H1 (cell line): ENCODE results near the gene TBCEL. TPM values are rescaled to one million over a fixed set of nuclear protein-coding genes. Genes with fewer than 3 reads are reported as not detected.
A peak's percentile ranks its signal among the peaks of the same experiment; 100 is the strongest.

Experiments used
- CTCF ChIA-PET: fragments of 300-600 bp; sonication (Branson Sonifier 250); formaldehyde crosslinking; loops from one replicate; lab custom pipeline; 2021; ENCODE audit not compliant: partially characterized antibody; lab: Charles Lee
- POLR2A ChIA-PET: fragments of 300-600 bp; sonication (Branson Sonifier 250); formaldehyde crosslinking; loops from one replicate; lab custom pipeline; 2021; ENCODE audit warnings: inconsistent platforms; ENCODE audit not compliant: partially characterized antibody; lab: Charles Lee
- DNase-seq, 2 experiments: peaks; one replicate each; pipeline versions ENCODE4 v3.0.0 to v3.0.0-alpha.2; 2010 to 2022; ENCODE audit warnings: low spot score in 2 of 2, low read depth in 1 of 2, mixed read lengths in 1 of 2
- FAIRE-seq: peaks from 2 replicates; lab custom pipeline; 2011; peaks lifted over from hg19 to GRCh38; lab: Jason Lieb, UNC
- H2AFZ ChIP-seq: 2 replicates; pipeline ENCODE4 v1.8.1; 2012; ENCODE audit warnings: low read length, inconsistent platforms
- H2AK5ac ChIP-seq: 2 replicates; pipeline ENCODE4 v1.6.1; 2013; ENCODE audit warnings: low read depth, low read length
- H2BK120ac ChIP-seq: replicated peaks from 2 replicates; pipeline ENCODE3; 2013; ENCODE audit warnings: low read depth, low read length, inconsistent platforms
- H2BK12ac ChIP-seq: 2 replicates; pipeline ENCODE4 v1.6.1; 2013; ENCODE audit warnings: low read depth, low read length
- H2BK15ac ChIP-seq: 2 replicates; pipeline ENCODE4 v1.6.1; 2013; ENCODE audit warnings: low read length
- H2BK20ac ChIP-seq: 2 replicates; pipeline ENCODE4 v1.6.1; 2013; ENCODE audit warnings: low read length
- H2BK5ac ChIP-seq: 2 replicates; pipeline ENCODE4 v1.6.1; 2013; ENCODE audit warnings: low read depth, low read length
- H3K14ac ChIP-seq: 2 replicates; pipeline ENCODE4 v1.6.1; 2013; ENCODE audit warnings: inconsistent platforms; ENCODE audit not compliant: insufficient read length
- H3K18ac ChIP-seq: 2 replicates; pipeline ENCODE4 v1.6.1; 2013; ENCODE audit warnings: low read length; ENCODE audit errors: extremely low read depth
- H3K23ac ChIP-seq: 2 replicates; pipeline ENCODE4 v1.6.1; 2013; ENCODE audit warnings: inconsistent platforms; ENCODE audit not compliant: insufficient read length
- H3K23me2 ChIP-seq: 2 replicates; pipeline ENCODE4 v1.6.1; 2013; ENCODE audit warnings: low read depth, low read length
- H3K27ac ChIP-seq: 2 replicates; pipeline ENCODE4 v1.6.1; 2011; ENCODE audit warnings: low read depth, low read length, inconsistent platforms
- H3K27me3 ChIP-seq, 4 experiments: replicated peaks in 1 of 4; 1 replicate in 1 of 4; 2 replicates in 3 of 4; pipeline versions ENCODE4 v1.6.1 to v1.8.1; 2011 to 2013; ENCODE audit warnings: low read length in 3 of 4, mild to moderate bottlenecking in 3 of 4, inconsistent platforms in 2 of 4, mixed read lengths in 2 of 4, moderate library complexity in 1 of 4; ENCODE audit not compliant: control insufficient read depth in 3 of 4, insufficient read depth in 3 of 4; ENCODE audit errors: extremely low read depth in 1 of 4
- H3K36me3 ChIP-seq, 4 experiments: 2 replicates each; pipeline versions ENCODE4 v1.6.1 to v1.8.1; 2011 to 2013; ENCODE audit warnings: mild to moderate bottlenecking in 4 of 4, low read length in 3 of 4, moderate library complexity in 2 of 4, control low read depth in 1 of 4, inconsistent platforms in 1 of 4; ENCODE audit not compliant: insufficient read depth in 4 of 4, control insufficient read depth in 2 of 4
- H3K4ac ChIP-seq: replicated peaks from 2 replicates; pipeline ENCODE3; 2013; ENCODE audit warnings: low read length, low read depth, mixed read lengths, inconsistent platforms; ENCODE audit not compliant: insufficient read length
- H3K4me1 ChIP-seq, 4 experiments: replicated peaks in 1 of 4; 1 replicate in 1 of 4; 2 replicates in 3 of 4; pipeline versions ENCODE4 v1.6.1 to v1.8.1; 2011 to 2013; ENCODE audit warnings: low read length in 3 of 4, inconsistent platforms in 2 of 4, mixed read lengths in 1 of 4; ENCODE audit not compliant: insufficient read depth in 4 of 4, control insufficient read depth in 3 of 4
- H3K4me2 ChIP-seq, 2 experiments: 2 replicates each; pipeline versions ENCODE4 v1.6.1 to v1.8.1; 2011 to 2013; ENCODE audit warnings: low read depth in 2 of 2, low read length in 2 of 2, control low read depth in 1 of 2, inconsistent platforms in 1 of 2, mild to moderate bottlenecking in 1 of 2; ENCODE audit not compliant: insufficient read depth in 1 of 2
- H3K4me3 ChIP-seq, 4 experiments: fragments of 200-600, 300-600 bp in 1 of 4; sonication (generic), shearing (Covaris generic), sonication (Bioruptor Twin) in 1 of 4; 2 replicates each; pipeline versions ENCODE4 v1.5.1 to v1.8.1; 2011 to 2016; ENCODE audit warnings: low read length in 4 of 4, low read depth in 3 of 4, control low read depth in 2 of 4, inconsistent platforms in 2 of 4, mild to moderate bottlenecking in 2 of 4, mixed read lengths in 1 of 4, moderate library complexity in 1 of 4; ENCODE audit not compliant: insufficient read depth in 2 of 4; ENCODE audit errors: extremely low read depth in 1 of 4
- H3K56ac ChIP-seq: replicated peaks from 2 replicates; pipeline ENCODE3; 2013; ENCODE audit warnings: low read depth, mild to moderate bottlenecking, mixed read lengths, low read length, inconsistent platforms; ENCODE audit not compliant: insufficient read length
- H3K79me1 ChIP-seq: 2 replicates; pipeline ENCODE4 v1.6.1; 2013; ENCODE audit warnings: low read depth, low read length, control low read depth
- H3K79me2 ChIP-seq, 2 experiments: 2 replicates each; pipeline versions ENCODE4 v1.6.1 to v1.8.1; 2012 to 2013; ENCODE audit warnings: low read length in 2 of 2, mild to moderate bottlenecking in 2 of 2, inconsistent platforms in 1 of 2; ENCODE audit not compliant: insufficient read depth in 2 of 2, control insufficient read depth in 1 of 2
- H3K9ac ChIP-seq, 4 experiments: replicated peaks in 1 of 4; 1 replicate in 1 of 4; 2 replicates in 3 of 4; pipeline versions ENCODE4 v1.6.1 to v1.8.1; 2011 to 2013; ENCODE audit warnings: low read depth in 3 of 4, low read length in 3 of 4, control low read depth in 2 of 4, mild to moderate bottlenecking in 2 of 4, moderate library complexity in 2 of 4, inconsistent platforms in 1 of 4; ENCODE audit errors: extremely low read depth in 1 of 4
- H3K9me3 ChIP-seq, 2 experiments: 2 replicates each; pipeline versions ENCODE4 v1.6.1 to v1.8.1; 2012 to 2013; ENCODE audit warnings: mild to moderate bottlenecking in 2 of 2, moderate library complexity in 2 of 2, control low read depth in 1 of 2, inconsistent platforms in 1 of 2, low read depth in 1 of 2, low read length in 1 of 2, mixed read lengths in 1 of 2; ENCODE audit not compliant: insufficient read depth in 2 of 2
- H4K20me1 ChIP-seq, 2 experiments: replicated peaks in 1 of 2; 2 replicates each; pipeline versions ENCODE3 to v1.8.1; 2011 to 2013; ENCODE audit warnings: inconsistent platforms in 2 of 2, low read length in 2 of 2, mild to moderate bottlenecking in 1 of 2; ENCODE audit not compliant: insufficient read depth in 2 of 2, control insufficient read depth in 1 of 2
- H4K5ac ChIP-seq: 2 replicates; pipeline ENCODE4 v1.6.1; 2013; ENCODE audit warnings: low read length, low read depth, mixed read lengths, inconsistent platforms; ENCODE audit not compliant: insufficient read length
- H4K8ac ChIP-seq: 2 replicates; pipeline ENCODE4 v1.8.0; 2013; ENCODE audit warnings: mild to moderate bottlenecking, moderate library complexity, low read length, inconsistent platforms; ENCODE audit not compliant: insufficient read depth; ENCODE audit errors: extremely low read depth
- H4K91ac ChIP-seq: replicated peaks from 2 replicates; pipeline ENCODE3; 2013; ENCODE audit warnings: low read length, mixed read lengths, inconsistent platforms; ENCODE audit not compliant: insufficient read length
- RBBP5 ChIP-seq: IDR thresholded peaks from 2 replicates; pipeline ENCODE4 v1.7.1; 2012; ENCODE audit warnings: low read depth, mild to moderate bottlenecking, inconsistent platforms, low read length, moderate library complexity, borderline replicate concordance
- YY1 ChIP-seq: IDR thresholded peaks from 2 replicates; pipeline ENCODE4 v1.6.1; 2011; ENCODE audit warnings: low read depth, mild to moderate bottlenecking, low read length
- WGBS, 2 experiments: shearing (Covaris generic) in 1 of 2; methylation state at CpG; one replicate each; pipeline versions ENCODE4 v1.1.6 to v1.1.7; 2013 to 2015; ENCODE audit warnings: low lambda C conversion rate in 2 of 2, mixed read lengths in 2 of 2, inconsistent platforms in 1 of 2, low coverage in 1 of 2, missing lambda C conversion rate in 1 of 2; ENCODE audit not compliant: insufficient replicate concordance in 2 of 2, insufficient coverage in 1 of 2, insufficient read length in 1 of 2; ENCODE audit errors: extremely low coverage in 1 of 2, missing lambda C conversion rate in 1 of 2; 5-methylcytosine and 5-hydroxymethylcytosine counted together
- polyA plus RNA-seq, 7 experiments: library from polyadenylated mRNA; depleted of rRNA in 3 of 7; stranded (reverse) in 5 of 7; unstranded in 2 of 7; fragments of >200 nt in 5 of 7; fragments of 200-250 nt in 2 of 7; gene quantifications; 1 replicate in 5 of 7; 2 replicates in 1 of 7; 4 replicates in 1 of 7; pipeline versions ENCODE4 v1.2.1 to v1.2.3, GENCODE V29; 2011 to 2013; ENCODE audit warnings: missing spikeins in 2 of 7, mixed read lengths in 2 of 7
- total RNA-seq: library from RNA; stranded (reverse); fragmentation: NEBNext Ultra II Directional; extraction: Animal tissue kit (Norgen Biotek cat#: 25700); gene quantifications from 2 replicates; pipeline ENCODE4 v1.2.1, GENCODE V29; 2021

TBCEL gene
- total and polyA plus RNA-seq, 2 of the 8 experiments (the other 6 are each of a cell fraction or from before 2014, with no cell fraction given): 3.9 to 16.0 TPM

GRCh38 chr11:121039971-121040613, 16.2 kb downstream of the TBCEL start:
- 82% methylated on average over 1 of the region's 1 CpG; no CpG with 5 or more reads in 1 of the 2 experiments for WGBS, 2 experiments
- peak overlapping the region in 1 of 4 experiments; percentile 49; a peak in 1 of 7 replicates for H3K9ac ChIP-seq
- H3K4me3 ChIP-seq: no peak overlapping the region
- peaks cover 0 to 57% of the 10 kb centered on the region in 2 experiments; a peak in 2 of 4 replicates for H3K79me2 ChIP-seq
- H3K23me2 ChIP-seq: no peaks in the 10 kb centered on the region
- no peaks in the 10 kb centered on the region for H3K9me3 ChIP-seq
- no peak overlapping the region for H2BK15ac ChIP-seq
- H3K14ac ChIP-seq: no peak overlapping the region
- H4K91ac ChIP-seq: no peak overlapping the region
- ChIA-PET POLR2A (interaction anchor here (0.6 to 2.1 kb wide), 4 partner anchors 12 to 66 kb away, joined by 3 to 5 read pairs (median 4); no protein-coding TSS in a partner anchor), CTCF (interaction anchor here (0.6 to 3.6 kb wide), 5 partner anchors 9 to 311 kb away, joined by 3 to 18 read pairs (median 3); no protein-coding TSS in a partner anchor)
- H3K18ac ChIP-seq: no peak overlapping the region
- H2AFZ ChIP-seq: no peak overlapping the region
- no peak overlapping the region for H2BK120ac ChIP-seq
- H3K4me2 ChIP-seq: no peak overlapping the region
- no peak overlapping the region for H3K27ac ChIP-seq
- H3K4me1 ChIP-seq: peaks cover 0 to 12% (median 6%) of the 10 kb centered on the region in 4 experiments; a peak in 6 of 7 replicates
- H2AK5ac ChIP-seq: no peak overlapping the region
- no peak overlapping the region for H3K4ac ChIP-seq
- no peak overlapping the region for H4K5ac ChIP-seq
- DNase-seq: no peak
- no peaks in the 10 kb centered on the region for H3K36me3 ChIP-seq
- peaks cover 0 to 2% of the 10 kb centered on the region in 2 experiments for H4K20me1 ChIP-seq
- FAIRE-seq: no peak
- H2BK20ac ChIP-seq: no peak overlapping the region
- H2BK5ac ChIP-seq: no peak overlapping the region; the same call in 1 of the 2 replicates
- TF ChIP-seq YY1: peak; percentile 49; the same call in 1 of the 2 replicates
- no peak for TF ChIP-seq RBBP5
- H3K56ac ChIP-seq: no peak overlapping the region
- no peak overlapping the region for H4K8ac ChIP-seq
- peak overlapping the region; percentile 44; the same call in 1 of the 2 replicates for H2BK12ac ChIP-seq
- no peaks in the 10 kb centered on the region for H3K79me1 ChIP-seq
- no peak overlapping the region for H3K23ac ChIP-seq
- H3K27me3 ChIP-seq: no peaks in the 10 kb centered on the region
